ENCODE measurements around the gene LYZ.

DNA sequence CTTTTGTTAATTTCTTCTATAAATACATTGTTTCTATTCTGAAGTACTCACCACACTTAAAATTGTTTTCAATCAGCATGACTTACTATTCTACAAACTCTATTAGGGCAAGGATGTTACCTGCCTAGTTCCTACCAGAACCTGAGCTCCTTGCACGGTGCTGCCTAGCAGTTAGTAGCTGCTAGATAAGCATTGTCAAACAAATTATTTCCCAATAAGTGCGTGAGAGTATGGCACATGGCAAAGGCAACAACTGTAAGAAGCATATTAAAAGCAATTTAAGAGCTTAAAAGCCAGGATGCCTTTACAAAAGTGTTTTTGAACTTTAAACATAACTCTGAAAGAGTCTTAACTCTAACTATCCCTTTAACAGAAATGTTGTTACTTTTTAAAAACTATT, 8.2 kb upstream of the LYZ start:
- TF ChIP-seq, protein P1, sequence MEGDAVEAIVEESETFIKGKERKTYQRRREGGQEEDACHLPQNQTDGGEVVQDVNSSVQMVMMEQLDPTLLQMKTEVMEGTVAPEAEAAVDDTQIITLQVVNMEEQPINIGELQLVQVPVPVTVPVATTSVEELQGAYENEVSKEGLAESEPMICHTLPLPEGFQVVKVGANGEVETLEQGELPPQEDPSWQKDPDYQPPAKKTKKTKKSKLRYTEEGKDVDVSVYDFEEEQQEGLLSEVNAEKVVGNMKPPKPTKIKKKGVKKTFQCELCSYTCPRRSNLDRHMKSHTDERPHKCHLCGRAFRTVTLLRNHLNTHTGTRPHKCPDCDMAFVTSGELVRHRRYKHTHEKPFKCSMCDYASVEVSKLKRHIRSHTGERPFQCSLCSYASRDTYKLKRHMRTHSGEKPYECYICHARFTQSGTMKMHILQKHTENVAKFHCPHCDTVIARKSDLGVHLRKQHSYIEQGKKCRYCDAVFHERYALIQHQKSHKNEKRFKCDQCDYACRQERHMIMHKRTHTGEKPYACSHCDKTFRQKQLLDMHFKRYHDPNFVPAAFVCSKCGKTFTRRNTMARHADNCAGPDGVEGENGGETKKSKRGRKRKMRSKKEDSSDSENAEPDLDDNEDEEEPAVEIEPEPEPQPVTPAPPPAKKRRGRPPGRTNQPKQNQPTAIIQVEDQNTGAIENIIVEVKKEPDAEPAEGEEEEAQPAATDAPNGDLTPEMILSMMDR (conservative IDR thresholded peaks at IDR 0.05 in 1 of 2, IDR thresholded peaks at IDR 0.05 in 1 of 2; ENCODE audit: low read depth in 1 of 2, low read length in 2 of 2), result no peak
- TF ChIP-seq EZH2 (IDR thresholded peaks at IDR 0.05; ENCODE audit: low read length, missing control alignments), result no peak
